ENCODE data around the gene TTC9B. TPM values are rescaled to one million over a fixed set of nuclear protein-coding genes. Genes with fewer than 3 reads are reported as not detected.

TTC9B gene
- total RNA-seq, 1 donor from 2014 or later, result not detected

DNA sequence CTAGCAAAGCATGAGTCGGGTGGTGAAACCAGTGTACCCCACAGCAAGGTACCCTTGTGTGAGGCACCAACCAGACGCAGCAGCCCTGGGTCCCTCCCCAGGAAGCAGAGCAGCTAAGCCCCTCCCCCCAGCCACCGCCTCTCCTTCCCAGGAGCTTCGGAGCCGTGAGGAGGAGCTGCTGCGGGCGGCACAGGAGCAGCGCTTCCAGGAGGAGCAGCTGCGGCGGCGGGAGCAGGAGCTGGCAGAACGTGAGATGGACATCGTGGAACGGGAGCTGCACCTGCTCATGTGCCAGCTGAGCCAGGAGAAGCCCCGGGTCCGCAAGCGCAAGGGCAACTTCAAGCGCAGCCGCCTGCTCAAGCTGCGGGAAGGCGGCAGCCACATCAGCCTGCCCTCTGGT lies 12.4 kb downstream of the TTC9B start:
- Histone ChIP-seq H3K4me1 (peaks cover 7% of the 10 kb centered on the region), H3K27me3 (ENCODE audit: low read depth) (no peaks in the 10 kb centered on the region), H3K27ac (no peak overlapping the region), H3K9me3 (no peaks in the 10 kb centered on the region), H3K4me3 (no peak overlapping the region), H3K36me3 (peaks cover 40% of the 10 kb centered on the region)
- DNase-seq (no peak), ATAC-seq (no peak)
- TF ChIP-seq, protein P1, sequence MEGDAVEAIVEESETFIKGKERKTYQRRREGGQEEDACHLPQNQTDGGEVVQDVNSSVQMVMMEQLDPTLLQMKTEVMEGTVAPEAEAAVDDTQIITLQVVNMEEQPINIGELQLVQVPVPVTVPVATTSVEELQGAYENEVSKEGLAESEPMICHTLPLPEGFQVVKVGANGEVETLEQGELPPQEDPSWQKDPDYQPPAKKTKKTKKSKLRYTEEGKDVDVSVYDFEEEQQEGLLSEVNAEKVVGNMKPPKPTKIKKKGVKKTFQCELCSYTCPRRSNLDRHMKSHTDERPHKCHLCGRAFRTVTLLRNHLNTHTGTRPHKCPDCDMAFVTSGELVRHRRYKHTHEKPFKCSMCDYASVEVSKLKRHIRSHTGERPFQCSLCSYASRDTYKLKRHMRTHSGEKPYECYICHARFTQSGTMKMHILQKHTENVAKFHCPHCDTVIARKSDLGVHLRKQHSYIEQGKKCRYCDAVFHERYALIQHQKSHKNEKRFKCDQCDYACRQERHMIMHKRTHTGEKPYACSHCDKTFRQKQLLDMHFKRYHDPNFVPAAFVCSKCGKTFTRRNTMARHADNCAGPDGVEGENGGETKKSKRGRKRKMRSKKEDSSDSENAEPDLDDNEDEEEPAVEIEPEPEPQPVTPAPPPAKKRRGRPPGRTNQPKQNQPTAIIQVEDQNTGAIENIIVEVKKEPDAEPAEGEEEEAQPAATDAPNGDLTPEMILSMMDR (IDR thresholded peaks at IDR 0.05), result no peak
- intact Hi-C loops (cut with DNase I), result no loop called here

DNA sequence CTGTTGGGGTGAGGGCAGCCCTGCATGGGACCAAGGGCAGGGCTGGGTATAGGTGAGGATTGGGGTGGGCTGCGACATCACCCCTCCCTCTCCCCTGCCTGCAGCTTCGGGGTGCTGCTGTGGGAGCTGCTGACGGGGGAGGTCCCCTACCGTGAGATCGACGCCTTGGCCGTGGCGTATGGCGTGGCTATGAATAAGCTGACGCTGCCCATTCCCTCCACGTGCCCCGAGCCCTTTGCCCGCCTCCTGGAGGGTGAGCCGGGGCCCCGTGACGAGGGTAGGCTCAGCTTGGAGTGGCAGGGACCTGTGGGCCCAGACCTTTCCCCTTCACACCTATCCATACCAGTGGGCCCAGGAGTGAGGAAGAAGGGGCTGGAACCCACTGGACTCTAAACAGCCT lies 13.8 kb downstream of the TTC9B start:
- DNase-seq, result no peak
- Histone ChIP-seq H3K4me1 (peaks cover 7% of the 10 kb centered on the region), H3K4me3 (no peak overlapping the region), H3K36me3 (peaks cover 28% of the 10 kb centered on the region), H3K27ac (no peak overlapping the region), H3K27me3 (ENCODE audit: low read depth) (no peaks in the 10 kb centered on the region), H3K9me3 (no peaks in the 10 kb centered on the region)
- ATAC-seq, result peak in 1 of 2 donors; percentile 18
- TF ChIP-seq, protein P1 (IDR thresholded peaks at IDR 0.05), result no peak
- intact Hi-C loops (cut with DNase I), result no loop called here

DNA sequence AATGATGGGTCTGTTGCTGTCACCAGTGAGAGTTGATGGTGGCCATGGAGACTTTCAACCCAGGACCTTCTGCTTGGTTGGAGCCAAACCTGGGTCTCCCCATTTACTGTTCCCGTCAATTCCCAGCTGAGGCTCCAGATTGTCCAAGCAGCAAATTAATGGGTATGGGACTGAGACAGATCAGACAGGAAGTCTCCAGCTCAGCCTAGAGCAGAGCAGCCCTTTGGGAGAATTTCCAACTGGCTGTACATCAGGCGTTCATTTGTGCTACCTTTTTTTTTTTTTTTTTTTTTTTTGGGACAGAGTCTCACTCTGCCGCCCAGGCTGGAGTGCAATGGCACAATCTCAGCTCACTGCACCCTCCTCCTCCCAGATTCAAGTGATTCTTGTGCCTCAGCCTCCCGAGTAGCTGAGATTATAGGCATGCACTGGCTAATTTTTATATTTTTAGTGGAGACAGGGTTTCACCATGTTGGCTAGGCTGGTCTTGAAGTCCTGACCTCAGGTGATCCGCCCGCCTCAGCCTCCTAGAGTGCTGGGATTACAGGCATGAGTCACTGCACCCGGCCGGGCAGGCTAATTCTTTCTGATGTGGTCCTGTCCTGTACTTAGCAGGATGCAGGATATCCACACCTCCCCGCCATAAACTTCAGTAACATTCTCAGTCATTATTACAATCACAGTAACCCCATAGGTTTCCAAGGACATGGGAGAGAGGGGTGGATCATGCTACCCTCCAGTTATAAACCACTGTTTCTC lies 17.7 kb downstream of the TTC9B start:
- intact Hi-C loops (cut with DNase I), result no loop called here
- Histone ChIP-seq H3K4me3 (no peak overlapping the region), H3K27me3 (ENCODE audit: low read depth) (no peaks in the 10 kb centered on the region), H3K9me3 (no peaks in the 10 kb centered on the region), H3K36me3 (peaks cover 28% of the 10 kb centered on the region), H3K27ac (no peak overlapping the region), H3K4me1 (no peaks in the 10 kb centered on the region)
- ATAC-seq, result no peak
- TF ChIP-seq, protein P1 (IDR thresholded peaks at IDR 0.05), result no peak
- no peak for DNase-seq

DNA sequence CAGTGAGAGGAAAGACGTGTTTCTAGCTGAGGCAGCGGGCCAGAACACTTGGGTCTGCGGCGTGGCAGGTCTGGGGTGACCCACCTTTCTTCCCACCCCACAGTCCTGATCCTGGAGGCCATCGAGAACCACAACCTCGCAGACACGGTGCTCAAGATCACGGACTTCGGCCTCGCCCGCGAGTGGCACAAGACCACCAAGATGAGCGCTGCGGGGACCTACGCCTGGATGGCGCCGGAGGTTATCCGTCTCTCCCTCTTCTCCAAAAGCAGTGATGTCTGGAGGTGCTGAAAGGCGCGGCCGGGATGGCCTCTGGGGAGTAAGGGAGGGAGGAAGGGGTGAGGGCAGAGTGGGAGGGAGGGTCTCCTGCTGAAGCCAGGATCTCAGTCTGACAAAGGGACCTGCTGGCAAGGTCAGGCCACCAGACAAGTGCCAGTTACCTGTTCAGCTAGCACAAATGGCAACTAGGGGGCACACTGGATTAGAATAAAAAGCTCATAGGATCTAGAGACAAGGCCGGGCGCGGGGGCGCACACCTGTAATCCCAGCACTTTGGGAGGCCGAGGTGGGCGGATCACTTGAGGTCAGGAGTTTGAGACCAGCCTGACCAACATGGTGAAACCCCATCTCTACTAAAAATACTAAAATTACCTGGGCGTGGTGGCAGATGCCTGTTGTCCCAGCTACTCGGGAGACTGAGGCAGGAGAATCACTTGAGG lies 19.8 kb downstream of the TTC9B start:
- H3K27ac ChIP-seq, result no peak overlapping the region
- no peaks in the 10 kb centered on the region for H3K9me3 ChIP-seq
- H3K27me3 ChIP-seq (ENCODE audit: low read depth), result no peaks in the 10 kb centered on the region
- DNase-seq, result no peak
- peaks cover 14% of the 10 kb centered on the region for H3K36me3 ChIP-seq
- H3K4me1 ChIP-seq, result peaks cover 2% of the 10 kb centered on the region
- H3K4me3 ChIP-seq, result no peak overlapping the region
- intact Hi-C loops (cut with DNase I), result no loop called here
- no peak for ATAC-seq
- TF ChIP-seq, protein P1 (IDR thresholded peaks at IDR 0.05), result no peak

DNA sequence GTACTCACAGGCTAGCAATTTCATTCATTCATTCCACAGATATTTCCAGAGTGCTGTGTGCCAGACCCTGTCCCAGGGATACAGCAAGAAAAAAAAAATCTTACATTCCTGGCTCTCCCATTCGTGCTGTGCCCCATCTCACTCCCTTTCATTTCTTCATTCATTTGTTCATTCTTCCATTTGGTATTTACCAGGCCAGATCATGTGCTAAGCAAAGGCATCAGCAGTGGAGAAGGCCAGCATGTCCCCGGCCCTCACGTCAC lies 24.7 kb downstream of the TTC9B start:
- Histone ChIP-seq H3K4me3 (no peak overlapping the region), H3K27me3 (ENCODE audit: low read depth) (no peaks in the 10 kb centered on the region), H3K4me1 (peaks cover 18% of the 10 kb centered on the region), H3K9me3 (no peaks in the 10 kb centered on the region), H3K27ac (no peak overlapping the region), H3K36me3 (no peaks in the 10 kb centered on the region)
- DNase-seq (no peak), ATAC-seq (no peak)
- intact Hi-C loops (cut with DNase I), result no loop called here
- TF ChIP-seq, protein P1 (IDR thresholded peaks at IDR 0.05), result no peak

Data from lower lobe of right lung (tissue), 2 donors.